GM18858 (cell line): ENCODE measurements around the gene RPS19BP1.

Experiments
- ATAC-seq: cut with Tn5 transposase; IDR thresholded peaks from one replicate; pipeline ENCODE4 v1.9.1; 2021; ENCODE audit not compliant: unreplicated experiment

The RPS19BP1 gene

DNA sequence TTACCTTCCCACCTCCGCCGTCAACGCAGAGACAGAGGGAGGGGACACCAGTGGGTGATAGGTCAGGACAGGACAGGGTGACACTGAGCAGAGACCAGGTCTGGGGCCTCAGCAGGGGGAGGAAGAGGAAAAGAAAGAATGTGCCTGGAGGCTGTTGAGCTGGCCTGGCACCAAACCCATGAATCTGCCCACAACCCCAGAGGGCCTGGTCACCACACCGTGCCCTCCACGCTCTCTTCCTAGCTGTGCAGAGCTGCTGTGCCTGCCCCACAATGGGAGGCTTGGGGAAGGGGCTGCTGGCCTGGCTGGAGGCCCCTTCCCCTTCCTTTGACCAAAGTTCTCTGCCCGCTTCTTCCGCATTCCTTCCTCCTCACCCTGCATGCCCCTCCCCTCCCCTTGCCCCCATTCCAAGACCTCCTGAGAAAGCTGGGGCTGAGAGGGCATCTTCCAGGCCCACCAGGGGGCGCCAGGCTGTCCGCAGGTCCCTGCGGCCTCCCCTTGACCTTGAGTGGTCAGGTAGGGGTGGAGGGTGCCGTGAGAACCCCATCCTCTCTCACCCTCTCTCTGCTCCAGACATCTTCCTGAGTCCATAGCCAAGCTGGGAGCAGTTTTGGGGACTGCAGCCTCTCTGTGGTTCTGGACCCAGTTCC, 27.0 kb upstream of the RPS19BP1 start:
- ATAC-seq: no peak

- ATAC-seq: no peak
Measured at GRCh38 chr22:39558950-39559349, 26.4 kb upstream of the RPS19BP1 start.

- ATAC-seq: no peak
Measured at GRCh38 chr22:39558254-39558727, 25.7 kb upstream of the RPS19BP1 start.

DNA sequence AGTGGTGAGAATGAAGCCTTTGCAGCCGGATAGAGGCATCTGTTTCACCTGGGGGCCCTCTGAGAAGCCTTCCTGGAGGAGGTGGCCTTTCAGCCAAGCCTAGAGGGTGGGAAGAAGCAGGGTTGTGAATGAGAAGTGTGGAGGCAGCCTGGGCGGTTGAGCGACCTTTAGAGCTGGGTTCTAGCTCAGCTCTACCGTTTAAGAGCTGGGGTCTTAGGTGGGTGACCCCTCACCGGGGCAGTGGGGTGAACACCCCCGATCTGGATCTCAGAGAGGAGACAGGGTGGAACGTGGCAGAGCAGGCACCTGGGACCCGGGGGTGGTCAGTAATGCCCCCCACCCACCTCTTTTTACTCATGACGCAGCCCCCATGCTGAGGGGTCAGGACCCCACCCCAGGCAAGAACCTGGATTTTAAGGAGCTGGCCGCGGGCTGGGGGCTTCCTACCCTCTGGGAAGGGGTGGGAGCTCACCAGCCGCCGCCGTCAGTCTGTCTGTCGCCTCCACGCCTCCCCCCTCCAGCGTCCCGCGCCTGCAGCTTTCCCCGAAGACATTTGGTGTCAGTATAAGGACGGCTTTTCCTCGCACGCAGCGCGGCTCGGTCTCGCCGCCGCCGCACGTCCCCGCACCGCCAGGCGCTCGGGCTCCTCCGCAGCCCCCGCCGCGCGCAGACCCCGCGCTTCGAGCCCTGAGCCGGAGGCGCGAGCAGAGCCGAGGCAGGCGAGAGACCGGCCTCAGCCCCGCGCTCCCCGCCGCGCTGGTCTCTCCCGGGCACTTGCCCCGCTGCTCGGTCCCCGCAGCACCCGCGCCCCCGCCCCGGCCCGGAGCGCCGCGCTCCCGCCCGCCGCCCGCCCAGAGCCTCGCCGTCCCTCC, 24.7 kb upstream of the RPS19BP1 start:
- ATAC-seq: no peak

DNA sequence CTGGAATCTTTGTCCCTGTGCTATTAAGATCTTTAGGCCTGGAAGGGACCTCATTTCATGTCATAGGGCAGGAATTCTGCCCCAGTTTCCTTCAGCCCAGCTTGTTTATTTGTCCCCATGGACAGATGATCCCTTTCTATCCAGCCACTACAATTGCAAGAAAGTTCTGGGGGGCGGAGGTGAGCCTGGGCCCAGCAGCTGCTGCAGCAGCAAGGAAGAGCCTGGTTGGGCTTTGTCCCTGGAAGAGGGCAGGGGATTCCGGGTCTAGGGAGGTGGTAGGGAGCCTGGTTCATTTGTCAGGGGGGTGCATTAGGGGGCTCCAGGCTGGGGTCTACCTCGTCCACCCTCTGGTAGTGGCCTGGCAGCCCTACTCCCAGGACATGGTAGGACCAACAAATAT, 21.6 kb upstream of the RPS19BP1 start:
- ATAC-seq: no peak

DNA sequence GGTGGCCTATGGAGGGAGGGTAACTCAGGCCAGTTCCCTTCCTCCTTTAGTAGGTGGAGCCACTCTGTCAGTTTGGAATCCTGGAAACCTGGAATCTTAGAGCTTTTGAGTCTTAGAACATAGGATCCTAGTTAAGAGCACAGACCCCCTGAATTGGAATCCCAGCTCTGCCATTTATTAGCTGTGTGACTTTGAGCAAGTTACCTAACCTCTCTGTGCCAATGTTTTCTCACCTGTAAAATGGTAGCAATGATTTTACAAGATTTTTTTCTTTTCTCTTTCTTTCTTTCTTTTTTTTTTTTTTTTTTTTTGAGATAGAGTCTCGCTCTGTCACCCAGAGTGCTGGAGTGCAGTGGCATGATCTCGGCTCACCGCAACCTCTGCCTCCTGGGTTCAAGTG, 20.9 kb upstream of the RPS19BP1 start:
- no peak for ATAC-seq

DNA sequence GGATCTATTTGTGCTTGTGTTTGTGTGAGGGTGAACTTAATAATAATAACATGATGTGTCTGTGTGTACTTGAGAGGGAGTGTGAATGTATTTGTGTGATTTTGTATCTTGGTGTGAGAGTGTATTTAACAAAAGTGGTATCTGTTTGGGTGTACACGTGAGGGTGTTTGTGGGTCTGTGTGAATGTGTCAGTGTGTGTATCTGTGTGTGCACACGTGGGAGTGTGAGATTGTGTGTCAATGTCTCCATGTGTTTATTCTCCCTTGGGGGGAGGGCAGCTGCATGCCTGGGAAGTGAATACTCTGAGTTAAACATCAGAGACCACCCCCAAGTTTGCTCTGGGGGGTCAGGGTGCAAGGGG, 15.0 kb upstream of the RPS19BP1 start:
- ATAC-seq: no peak

- no peak for ATAC-seq
Measured at GRCh38 chr22:39546889-39547586, 14.5 kb upstream of the RPS19BP1 start.

- ATAC-seq: no peak
Measured at GRCh38 chr22:39545386-39546365, 13.1 kb upstream of the RPS19BP1 start.

DNA sequence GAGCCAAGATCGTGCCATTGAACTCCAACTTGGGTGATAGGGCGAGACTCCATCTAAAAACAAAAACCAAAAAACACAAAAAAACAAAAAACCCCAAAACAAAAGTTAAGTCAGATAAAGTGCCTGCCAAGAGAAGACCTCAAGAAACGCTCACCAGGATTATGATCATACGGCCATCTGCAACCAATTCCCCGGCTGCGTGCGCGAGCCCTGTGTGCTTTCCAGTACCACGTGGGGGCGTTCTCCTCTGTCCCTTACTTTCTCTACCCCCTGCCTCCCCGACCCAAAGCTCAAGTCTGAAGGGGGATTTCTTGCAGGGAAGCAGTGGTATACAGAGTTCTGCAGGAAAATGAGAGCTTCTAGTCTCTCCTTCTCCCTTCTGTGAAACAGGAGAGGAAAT, 10.5 kb upstream of the RPS19BP1 start:
- ATAC-seq: no peak

GRCh38 chr22:39537975-39538374, 5.4 kb upstream of the RPS19BP1 start:
- ATAC-seq: no peak

GRCh38 chr22:39536711-39537110, 4.2 kb upstream of the RPS19BP1 start:
- no peak for ATAC-seq

GRCh38 chr22:39535831-39536449, 3.4 kb upstream of the RPS19BP1 start:
- no peak for ATAC-seq

DNA sequence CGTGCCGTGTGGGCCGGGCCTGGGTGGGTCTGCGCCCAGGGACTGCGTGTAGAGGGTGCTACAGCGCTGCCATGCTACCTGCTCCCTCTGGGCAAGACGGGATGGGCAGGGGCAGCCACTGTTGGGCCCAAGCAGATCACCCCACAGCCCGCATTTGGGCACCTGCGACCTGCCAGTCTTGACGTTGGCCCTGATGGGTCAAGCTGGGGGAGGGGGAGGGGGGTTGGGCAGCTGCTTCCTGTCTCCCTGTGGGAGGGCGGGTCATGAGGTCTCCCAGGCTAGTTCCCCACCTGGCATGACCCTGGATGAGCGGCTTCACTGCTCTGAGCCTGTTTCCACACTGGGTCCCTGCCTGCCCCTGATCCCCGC, 2.8 kb upstream of the RPS19BP1 start:
- ATAC-seq: no peak

GRCh38 chr22:39534591-39535356, 2.2 kb upstream of the RPS19BP1 start:
- ATAC-seq: no peak

DNA sequence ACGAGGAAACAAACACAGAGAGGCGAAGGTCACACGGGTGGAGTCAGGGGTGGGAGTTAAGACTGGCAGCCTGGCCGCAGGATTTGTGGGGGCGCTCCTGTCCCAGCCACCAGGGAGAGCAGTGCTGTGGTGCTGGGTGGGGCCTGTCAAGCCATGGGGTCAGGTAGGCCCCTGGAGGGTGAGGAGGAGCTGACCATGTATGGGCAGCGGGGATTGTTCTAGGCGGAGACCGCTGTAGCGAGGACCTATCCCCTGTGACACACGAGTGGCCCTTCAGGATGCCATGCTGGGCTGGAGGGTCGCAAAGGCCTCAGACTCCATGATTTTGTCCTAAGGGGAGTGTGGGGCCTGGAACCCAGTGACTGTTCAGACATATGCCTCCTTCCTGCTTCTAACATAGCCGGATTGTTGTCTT, 1.6 kb upstream of the RPS19BP1 start:
- ATAC-seq: no peak

DNA sequence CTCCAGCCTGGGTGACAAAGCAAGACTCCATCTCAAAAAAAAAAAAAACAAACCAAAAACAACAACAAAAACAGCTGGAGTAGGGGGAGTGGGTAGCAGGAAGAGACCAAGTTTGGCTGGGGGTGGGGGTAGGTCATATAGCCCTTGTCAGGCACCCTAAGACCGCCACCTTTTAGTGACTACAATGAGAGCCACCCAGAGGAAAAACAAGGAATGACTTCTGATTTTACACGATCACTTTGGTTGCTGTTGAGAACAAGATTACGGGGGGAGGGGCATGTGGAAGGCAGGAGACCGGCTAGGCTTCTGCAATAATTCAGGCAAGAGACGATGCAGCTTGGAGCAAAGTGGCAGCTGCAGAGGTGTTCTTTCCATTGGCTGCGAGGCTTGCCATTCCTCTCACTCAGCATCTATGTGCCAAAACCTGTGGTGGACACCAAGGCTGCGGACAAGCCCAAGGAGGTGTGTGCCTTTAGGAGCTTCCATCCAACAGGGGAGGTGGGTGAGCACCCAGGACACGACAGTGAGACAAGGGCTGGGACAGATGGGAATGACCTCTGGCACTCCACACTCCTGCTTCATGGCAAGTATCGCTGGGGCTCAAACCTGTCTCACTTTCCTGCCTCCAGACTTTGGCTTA, 1.7 kb downstream of the RPS19BP1 start:
- no peak for ATAC-seq

DNA sequence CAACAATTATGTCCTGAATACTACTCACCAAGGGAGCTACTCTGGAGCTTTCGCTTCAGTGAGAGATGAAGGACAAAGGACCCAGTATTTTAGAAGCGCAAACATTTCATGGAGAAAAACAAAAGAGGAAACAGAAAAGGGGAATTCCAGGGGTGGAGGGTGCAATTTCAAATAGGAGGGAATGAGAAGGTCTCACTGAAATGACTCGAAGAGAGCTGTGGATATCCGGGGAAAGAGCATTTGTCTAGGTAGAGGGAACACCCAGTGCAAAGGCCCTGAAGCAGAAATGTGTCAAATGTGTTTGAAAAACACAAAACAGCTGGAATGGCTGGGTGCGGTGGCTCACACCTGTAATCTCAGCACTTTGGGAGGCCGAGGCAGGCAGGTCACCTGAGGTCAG, 2.4 kb downstream of the RPS19BP1 start:
- no peak for ATAC-seq

GRCh38 chr22:39529487-39529851, 3.1 kb downstream of the RPS19BP1 start:
- no peak for ATAC-seq
